IMR-90 (cell line): Measurements from ENCODE around the gene CDH13.

Source experiments
- MAZ ChIP-seq: IDR thresholded peaks from 2 replicates; pipeline ENCODE4 v1.6.1; 2012; ENCODE audit warnings: low read depth, mild to moderate bottlenecking, low read length, improper control_type of control experiment, moderate library complexity, borderline replicate concordance
- POLR2A ChIP-seq: IDR thresholded peaks from 2 replicates; pipeline ENCODE4 v1.6.1; 2012; ENCODE audit warnings: mild to moderate bottlenecking, low read depth, low read length
- RFX5 ChIP-seq: IDR thresholded peaks from 2 replicates; pipeline ENCODE4 v1.8.0; 2012; ENCODE audit warnings: low read depth, mild to moderate bottlenecking, low read length, moderate library complexity
- TF ChIP-seq, protein P1 (sequence below): conservative IDR thresholded peaks from 2 replicates; pipeline ENCODE4 v1.5.1; 2012; ENCODE audit warnings: mild to moderate bottlenecking, low read depth, low read length, improper control_type of control experiment

DNA sequence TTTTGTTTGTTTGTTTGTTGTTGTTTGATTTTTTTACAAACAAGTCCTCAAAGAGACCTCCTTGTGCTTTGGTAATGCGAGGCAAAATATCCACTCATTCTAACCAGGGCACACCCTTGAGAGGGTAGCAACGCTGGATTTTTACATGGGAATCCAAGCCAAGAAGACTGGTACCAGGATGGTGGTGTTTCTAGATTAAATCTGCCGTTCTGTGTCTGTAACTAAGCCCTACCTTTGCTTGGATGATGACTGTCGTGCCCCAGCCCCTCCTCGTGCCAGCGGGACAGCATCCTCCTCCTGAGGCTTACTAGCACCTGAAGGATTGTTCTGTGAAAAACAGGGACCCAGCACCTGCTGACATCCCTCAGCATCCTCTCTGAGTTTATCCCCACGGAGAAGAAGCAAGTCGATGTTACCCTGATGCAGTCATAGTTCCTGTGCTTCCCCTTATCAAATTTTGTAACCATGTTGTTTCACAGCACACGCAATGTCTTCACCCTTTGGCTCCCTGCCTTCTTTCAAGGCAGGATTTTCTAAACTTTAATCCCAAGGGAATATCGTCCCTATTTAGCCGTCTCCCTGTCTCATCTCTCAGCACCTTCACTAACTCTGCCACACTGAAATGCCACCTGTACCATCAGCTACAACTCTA lies 1175.9 kb downstream of the CDH13 start:
- TF ChIP-seq POLR2A (no peak), RFX5 (no peak), MAZ (no peak)
- TF ChIP-seq, protein P1, sequence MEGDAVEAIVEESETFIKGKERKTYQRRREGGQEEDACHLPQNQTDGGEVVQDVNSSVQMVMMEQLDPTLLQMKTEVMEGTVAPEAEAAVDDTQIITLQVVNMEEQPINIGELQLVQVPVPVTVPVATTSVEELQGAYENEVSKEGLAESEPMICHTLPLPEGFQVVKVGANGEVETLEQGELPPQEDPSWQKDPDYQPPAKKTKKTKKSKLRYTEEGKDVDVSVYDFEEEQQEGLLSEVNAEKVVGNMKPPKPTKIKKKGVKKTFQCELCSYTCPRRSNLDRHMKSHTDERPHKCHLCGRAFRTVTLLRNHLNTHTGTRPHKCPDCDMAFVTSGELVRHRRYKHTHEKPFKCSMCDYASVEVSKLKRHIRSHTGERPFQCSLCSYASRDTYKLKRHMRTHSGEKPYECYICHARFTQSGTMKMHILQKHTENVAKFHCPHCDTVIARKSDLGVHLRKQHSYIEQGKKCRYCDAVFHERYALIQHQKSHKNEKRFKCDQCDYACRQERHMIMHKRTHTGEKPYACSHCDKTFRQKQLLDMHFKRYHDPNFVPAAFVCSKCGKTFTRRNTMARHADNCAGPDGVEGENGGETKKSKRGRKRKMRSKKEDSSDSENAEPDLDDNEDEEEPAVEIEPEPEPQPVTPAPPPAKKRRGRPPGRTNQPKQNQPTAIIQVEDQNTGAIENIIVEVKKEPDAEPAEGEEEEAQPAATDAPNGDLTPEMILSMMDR = no peak
